Measurements from ENCODE around the gene GPR39.
A peak's percentile ranks its signal among the peaks of the same experiment; 100 is the strongest.
"Not testable (repeated sequence)": the region's sequence is repeated elsewhere in the genome, so short reads cannot be mapped to it uniquely, and the experiment has no call there.

Gene GPR39

DNA sequence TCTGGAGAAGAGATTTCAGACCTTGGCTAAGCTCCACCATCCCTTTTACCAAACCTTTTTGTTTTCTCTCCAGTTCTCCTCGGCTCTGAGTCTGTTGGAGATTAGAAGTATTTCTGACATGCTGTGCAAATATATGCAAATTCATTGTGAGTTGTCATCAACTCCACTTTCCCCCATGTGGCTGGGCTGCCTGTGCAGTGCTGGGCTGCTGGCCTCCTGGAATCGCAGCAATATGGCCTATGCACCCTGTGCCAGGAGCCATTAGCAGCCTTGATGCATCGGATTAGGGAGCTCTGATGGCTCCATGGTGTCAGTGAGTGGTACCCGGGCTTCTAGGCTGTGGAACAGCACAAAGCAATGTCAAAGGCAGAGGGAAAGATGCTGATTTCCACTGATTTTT is 80.0 kb downstream of the GPR39 start:
- DNase-seq (ENCODE audit: low read depth, low spot score): no peak

GRCh38 chr2:132497591-132497990 is 81.0 kb downstream of the GPR39 start:
- no peak for DNase-seq (ENCODE audit: low read depth, low spot score)

DNA sequence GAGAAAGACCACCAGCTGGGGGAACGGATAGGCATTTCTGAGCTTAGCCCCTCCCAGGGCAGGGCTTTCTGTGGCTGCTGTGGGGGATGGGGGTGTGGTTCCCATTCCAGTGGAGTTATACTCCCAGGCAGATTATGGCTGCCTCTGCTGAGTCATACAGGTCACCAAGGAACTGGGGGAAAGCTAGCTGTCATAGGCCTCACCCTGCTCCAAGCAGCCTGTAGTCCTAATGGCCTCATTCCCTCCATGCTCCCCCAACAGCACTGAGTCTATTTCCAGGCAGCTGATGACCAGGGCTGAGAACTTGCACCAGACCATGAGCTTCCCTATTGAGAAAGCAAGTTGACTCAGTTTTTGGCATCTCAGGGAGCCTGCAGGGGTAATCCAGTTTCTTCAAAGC is 87.1 kb downstream of the GPR39 start:
- DNase-seq (ENCODE audit: low read depth, low spot score): no peak

DNA sequence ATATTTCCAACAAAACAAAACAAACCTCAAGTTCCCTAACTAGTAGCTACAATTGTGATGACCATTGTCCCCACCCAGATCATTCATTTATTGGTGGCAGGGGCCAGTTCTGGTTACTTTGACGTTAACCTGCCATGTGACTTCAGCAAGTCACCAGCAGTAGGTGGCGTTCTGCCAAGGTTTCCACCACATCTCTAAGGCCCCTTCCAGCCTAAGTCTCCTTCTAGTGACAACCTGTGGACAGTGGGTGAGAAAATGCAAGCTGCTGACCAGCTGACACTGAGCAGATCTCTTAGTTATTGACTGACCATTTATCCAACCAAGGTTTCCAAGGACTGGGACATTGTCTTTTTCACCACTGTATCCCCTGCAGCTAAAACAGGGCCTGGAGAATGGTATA is 98.4 kb downstream of the GPR39 start:
- DNase-seq (ENCODE audit: low read depth, low spot score): no peak

- DNase-seq (ENCODE audit: low read depth, low spot score): no peak
These were observed 100.8 kb downstream of the GPR39 start for GRCh38 chr2:132517386-132517785.

DNA sequence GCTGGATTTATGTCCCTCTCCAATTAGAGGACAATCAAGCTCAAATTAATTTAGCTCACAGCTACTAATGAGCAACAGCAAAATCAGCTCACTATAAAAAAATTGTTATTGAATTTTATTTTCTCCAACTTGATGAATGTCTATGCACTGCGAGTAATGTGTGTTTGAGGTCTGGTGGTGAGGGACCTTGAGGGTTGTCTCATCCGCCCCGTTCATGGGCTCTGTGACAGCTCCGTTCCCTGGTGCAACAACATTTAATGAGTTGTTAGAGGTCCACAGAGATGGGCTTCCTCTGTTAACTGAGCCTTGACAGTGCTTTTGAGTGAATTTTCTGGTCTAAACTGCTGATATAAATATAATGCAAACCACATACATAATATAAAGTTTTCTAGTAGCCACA is 101.7 kb downstream of the GPR39 start:
- no peak for DNase-seq (ENCODE audit: low read depth, low spot score)

- DNase-seq (ENCODE audit: low read depth, low spot score): no peak
These were observed 103.0 kb downstream of the GPR39 start for GRCh38 chr2:132519566-132519965.

- DNase-seq (ENCODE audit: low read depth, low spot score): no peak
These were observed 104.7 kb downstream of the GPR39 start for GRCh38 chr2:132521341-132521740.

- DNase-seq (ENCODE audit: low read depth, low spot score): no peak
These were observed 106.3 kb downstream of the GPR39 start for GRCh38 chr2:132522901-132523300.

GRCh38 chr2:132537061-132537460 is 120.5 kb downstream of the GPR39 start:
- not testable (repeated sequence) for DNase-seq (ENCODE audit: low read depth, low spot score)

GRCh38 chr2:132538331-132538855 is 121.8 kb downstream of the GPR39 start:
- no peak for DNase-seq (ENCODE audit: low read depth, low spot score)

DNA sequence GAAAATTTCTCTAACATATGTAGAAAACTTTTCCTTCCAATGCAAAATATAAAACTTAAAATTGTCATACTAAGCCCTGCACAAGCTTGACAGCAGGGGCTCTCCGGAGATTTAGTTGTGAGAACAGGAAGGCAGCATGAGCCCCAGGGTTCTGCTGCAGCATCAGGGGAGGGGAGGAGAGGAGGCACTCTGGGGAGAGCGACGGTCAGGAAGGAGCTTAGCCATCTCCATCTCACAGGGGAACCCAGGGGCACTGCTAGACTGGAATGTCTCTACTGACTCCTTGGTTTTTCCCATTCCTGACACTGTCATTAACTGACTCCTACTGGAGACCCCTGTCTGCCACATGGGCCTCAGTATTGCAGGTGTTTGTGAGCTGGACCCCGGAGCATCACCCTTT is 123.6 kb downstream of the GPR39 start:
- DNase-seq (ENCODE audit: low read depth, low spot score): no peak

- no peak for DNase-seq (ENCODE audit: low read depth, low spot score)
These were observed 126.5 kb downstream of the GPR39 start for GRCh38 chr2:132542953-132543569.

- no peak for DNase-seq (ENCODE audit: low read depth, low spot score)
These were observed 127.5 kb downstream of the GPR39 start for GRCh38 chr2:132544006-132544630.

GRCh38 chr2:132547090-132547687 is 130.6 kb downstream of the GPR39 start:
- peak; percentile 38 for DNase-seq (ENCODE audit: low read depth, low spot score)

GRCh38 chr2:132549935-132550670 is 133.5 kb downstream of the GPR39 start:
- DNase-seq (ENCODE audit: low read depth, low spot score): no peak

- no peak for DNase-seq (ENCODE audit: low read depth, low spot score)
These were observed 134.3 kb downstream of the GPR39 start for GRCh38 chr2:132550946-132551345.

DNA sequence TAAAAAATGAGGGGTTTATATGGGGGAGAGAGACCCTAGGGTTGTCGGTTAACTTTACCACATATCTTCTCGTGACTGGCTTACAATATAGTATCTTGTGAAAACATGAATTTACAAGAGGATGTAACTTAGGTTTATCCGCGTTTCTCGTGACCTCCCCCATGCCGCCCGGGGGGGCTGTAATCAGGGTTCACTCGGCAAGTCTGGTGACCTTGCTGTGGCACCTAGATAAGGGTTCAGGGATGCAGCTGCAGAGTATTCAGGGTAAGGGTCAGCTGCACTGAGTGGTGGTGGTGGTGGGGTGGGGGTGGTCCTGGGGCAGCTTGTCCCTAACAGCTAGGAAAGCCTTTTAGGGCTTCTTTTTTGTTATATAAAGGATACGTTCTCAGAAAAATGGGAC is 141.1 kb downstream of the GPR39 start:
- no peak for DNase-seq (ENCODE audit: low read depth, low spot score)

GRCh38 chr2:132559326-132559725 is 142.7 kb downstream of the GPR39 start:
- no peak for DNase-seq (ENCODE audit: low read depth, low spot score)

DNA sequence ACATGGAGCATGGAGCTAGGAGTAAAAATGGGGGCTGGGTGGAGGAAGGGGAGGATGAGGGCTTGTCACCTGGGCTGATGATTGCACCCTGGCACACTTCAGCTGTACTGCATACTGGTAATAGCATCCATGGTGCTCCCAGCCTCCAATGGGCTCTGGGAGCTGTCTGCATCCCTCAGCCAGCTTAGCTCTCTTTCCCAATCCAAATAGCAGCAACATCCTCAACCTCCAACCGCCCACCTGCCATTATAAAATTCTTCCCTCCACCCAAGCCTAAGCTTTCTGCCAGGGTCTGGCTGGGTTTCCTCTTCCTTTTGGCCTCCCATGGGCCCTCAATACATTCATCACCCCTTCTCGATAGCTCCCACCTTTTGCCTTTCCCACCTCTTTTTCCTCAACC is 143.3 kb downstream of the GPR39 start:
- DNase-seq (ENCODE audit: low read depth, low spot score): no peak

GRCh38 chr2:132560562-132560961 is 144.0 kb downstream of the GPR39 start:
- DNase-seq (ENCODE audit: low read depth, low spot score): no peak

DNA sequence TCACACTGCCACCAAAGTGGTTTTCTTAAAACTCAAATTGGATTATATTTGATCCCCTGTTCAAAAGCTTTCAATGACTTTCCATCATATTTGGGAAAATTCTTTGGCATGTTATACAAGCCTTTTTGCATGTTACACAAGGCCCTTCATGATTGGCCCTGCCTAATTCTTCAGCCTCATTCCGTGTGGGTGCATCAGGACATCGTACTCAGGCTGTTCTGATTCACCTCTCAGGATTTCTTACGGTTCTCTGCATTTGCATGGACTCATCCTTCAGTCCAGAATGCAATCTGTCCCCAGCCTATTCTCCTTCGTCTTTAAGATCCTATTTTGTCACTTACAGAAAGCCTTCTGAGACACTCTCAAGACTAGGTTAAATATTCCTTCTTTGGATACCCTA is 145.6 kb downstream of the GPR39 start:
- DNase-seq (ENCODE audit: low read depth, low spot score): no peak
